G401.6 (cell line): ENCODE data around the gene SHISA9.

Experiments used
- FAIRE-seq: peaks from 2 replicates; lab custom pipeline; 2012; peaks lifted over from hg19 to GRCh38; lab: Jason Lieb, UNC

The SHISA9 gene

GRCh38 chr16:13186813-13187212 lies 285.4 kb downstream of the SHISA9 start:
- no peak for FAIRE-seq

- FAIRE-seq = no peak
Observed at GRCh38 chr16:13189250-13189649, 287.9 kb downstream of the SHISA9 start.

GRCh38 chr16:13193721-13194120 lies 292.3 kb downstream of the SHISA9 start:
- no peak for FAIRE-seq

GRCh38 chr16:13194766-13195165 lies 293.4 kb downstream of the SHISA9 start:
- FAIRE-seq = no peak

GRCh38 chr16:13203725-13204124 lies 302.3 kb downstream of the SHISA9 start:
- FAIRE-seq = no peak

- no peak for FAIRE-seq
Observed at GRCh38 chr16:13205352-13205751, 304.0 kb downstream of the SHISA9 start.

GRCh38 chr16:13206606-13207005 lies 305.2 kb downstream of the SHISA9 start:
- no peak for FAIRE-seq

- no peak for FAIRE-seq
Observed at GRCh38 chr16:13207151-13207550, 305.8 kb downstream of the SHISA9 start.

- FAIRE-seq = no peak
Observed at GRCh38 chr16:13223666-13224065, 322.3 kb downstream of the SHISA9 start.

- FAIRE-seq = no peak
Observed at GRCh38 chr16:13229039-13229438, 327.6 kb downstream of the SHISA9 start.

- FAIRE-seq = no peak
Observed at GRCh38 chr16:13231365-13231764, 330.0 kb downstream of the SHISA9 start.

- no peak for FAIRE-seq
Observed at GRCh38 chr16:13234999-13235398, 333.6 kb downstream of the SHISA9 start.

GRCh38 chr16:13236308-13236707 lies 334.9 kb downstream of the SHISA9 start:
- FAIRE-seq = no peak

GRCh38 chr16:13238182-13238581 lies 336.8 kb downstream of the SHISA9 start:
- FAIRE-seq = no peak

GRCh38 chr16:13242201-13242600 lies 340.8 kb downstream of the SHISA9 start:
- no peak for FAIRE-seq

- no peak for FAIRE-seq
Observed at GRCh38 chr16:13244770-13245169, 343.4 kb downstream of the SHISA9 start.

- no peak for FAIRE-seq
Observed at GRCh38 chr16:13245713-13246377, 344.4 kb downstream of the SHISA9 start.

- no peak for FAIRE-seq
Observed at GRCh38 chr16:13254998-13255614, 353.7 kb downstream of the SHISA9 start.

GRCh38 chr16:13262270-13263090 lies 361.1 kb downstream of the SHISA9 start:
- FAIRE-seq = no peak

- FAIRE-seq = no peak
Observed at GRCh38 chr16:13264749-13265552, 363.6 kb downstream of the SHISA9 start.

- FAIRE-seq = no peak
Observed at GRCh38 chr16:13269359-13269758, 368.0 kb downstream of the SHISA9 start.

- no peak for FAIRE-seq
Observed at GRCh38 chr16:13269905-13270528, 368.6 kb downstream of the SHISA9 start.
